ENCODE measurements around the gene SLC35E3.

SLC35E3 gene

GRCh38 chr12:68769941-68770340, 24.0 kb downstream of the SLC35E3 start:
- no peak for DNase-seq (ENCODE audit: low read depth in 2 of 2)

DNA sequence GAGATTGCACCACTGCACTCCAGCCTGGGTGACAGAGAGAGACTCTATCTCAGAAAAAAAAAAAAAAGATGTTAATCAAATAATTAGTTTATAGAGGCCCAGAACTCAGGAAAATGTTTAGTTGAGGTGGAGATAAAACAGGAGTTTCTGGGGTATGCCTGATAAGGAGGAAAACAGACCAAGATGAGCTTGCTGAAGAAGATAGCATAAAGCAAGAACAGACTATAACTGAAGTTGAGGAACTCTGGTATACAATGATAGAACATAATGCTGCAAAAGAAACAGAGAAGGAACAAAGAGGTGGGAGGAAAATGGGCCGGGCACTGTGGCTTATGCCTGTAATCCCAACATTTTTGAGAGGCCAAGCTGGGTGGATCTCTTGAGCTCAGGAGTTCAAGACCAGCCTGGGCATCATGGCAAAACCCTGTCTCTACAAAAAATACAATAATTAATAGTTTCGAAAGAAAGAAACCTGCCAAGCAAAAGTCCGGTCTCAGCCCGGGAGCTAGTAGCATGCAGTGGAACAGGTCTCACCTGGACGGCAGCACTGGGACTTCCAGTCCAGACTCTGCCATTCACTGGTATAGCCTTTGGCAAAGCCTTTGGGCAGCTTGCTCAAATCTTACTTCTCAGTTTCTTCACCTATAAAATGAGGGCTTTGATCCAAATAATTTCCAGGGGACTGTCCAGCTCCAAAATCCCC, 25.4 kb downstream of the SLC35E3 start:
- DNase-seq (ENCODE audit: low read depth in 2 of 2) = no peak

- DNase-seq (ENCODE audit: low read depth in 2 of 2) = no peak
Observed at GRCh38 chr12:68772714-68773113, 26.7 kb downstream of the SLC35E3 start.

DNA sequence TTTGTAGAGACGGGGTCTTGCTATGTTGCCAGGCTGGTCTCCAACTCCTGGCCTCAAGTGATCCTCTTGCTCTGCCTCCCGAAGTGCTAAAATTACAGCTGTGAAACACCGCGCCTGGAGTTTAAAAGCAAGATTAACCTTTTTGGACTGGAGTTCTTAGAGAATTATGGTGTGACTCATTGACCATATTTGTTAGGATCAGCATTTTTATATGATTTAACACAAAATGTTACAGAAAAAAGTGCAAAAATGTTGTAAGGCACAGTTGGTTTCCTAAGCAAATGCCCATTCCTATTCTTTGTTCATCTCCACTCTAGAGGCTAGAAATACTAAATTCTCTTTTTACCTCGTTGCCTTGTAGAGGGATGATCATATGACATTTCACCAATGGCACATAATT, 27.6 kb downstream of the SLC35E3 start:
- no peak for DNase-seq (ENCODE audit: low read depth in 2 of 2)

DNA sequence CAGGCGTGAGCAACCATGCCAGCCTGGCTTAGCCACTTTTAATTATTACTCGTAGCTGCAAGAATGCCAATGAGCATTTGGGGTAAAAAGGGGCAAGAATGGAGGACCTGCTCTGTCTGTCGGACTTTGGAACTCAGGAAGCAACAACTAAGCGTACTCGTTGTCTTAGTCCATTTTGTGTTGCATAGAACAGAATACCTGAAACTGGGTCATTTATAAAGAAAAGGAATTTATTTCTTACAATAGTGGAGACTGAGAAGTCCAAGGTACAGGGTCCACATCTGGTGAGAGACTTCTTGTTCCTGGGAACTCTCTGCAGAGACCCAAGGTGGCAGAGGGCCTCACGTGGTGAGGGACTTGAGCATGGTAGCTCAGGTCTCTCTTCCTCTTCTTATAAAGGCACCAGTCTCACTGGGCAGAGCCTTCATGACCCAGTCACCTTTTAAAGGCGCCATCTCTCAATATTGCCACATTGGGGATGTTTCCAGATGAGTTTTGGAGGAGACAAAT, 29.2 kb downstream of the SLC35E3 start:
- DNase-seq (ENCODE audit: low read depth in 2 of 2) = no peak

- DNase-seq (ENCODE audit: low read depth in 2 of 2) = no peak
Observed at GRCh38 chr12:68776976-68777610, 31.1 kb downstream of the SLC35E3 start.

DNA sequence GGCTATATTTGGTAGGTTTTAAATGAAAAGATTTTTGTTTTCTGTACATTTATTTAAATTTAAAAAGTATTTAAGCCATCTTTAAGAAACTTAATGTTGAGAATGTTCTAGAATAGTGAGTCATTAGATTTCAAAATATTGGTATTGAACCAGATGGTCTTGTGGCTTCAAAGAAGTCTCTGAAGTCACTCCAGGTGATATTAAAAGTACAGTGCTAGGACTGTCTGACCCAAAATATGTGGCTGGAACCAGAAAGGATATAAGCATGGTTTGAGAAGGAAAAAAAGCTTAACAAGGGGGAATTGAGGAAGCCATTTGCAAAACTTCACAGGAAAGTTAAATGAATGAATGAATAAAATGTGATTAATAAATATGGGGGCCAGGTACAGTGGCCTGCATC, 33.3 kb downstream of the SLC35E3 start:
- DNase-seq (ENCODE audit: low read depth in 2 of 2) = no peak

- DNase-seq (ENCODE audit: low read depth in 2 of 2) = no peak
Observed at GRCh38 chr12:68780731-68781130, 34.8 kb downstream of the SLC35E3 start.

- no peak for DNase-seq (ENCODE audit: low read depth in 2 of 2)
Observed at GRCh38 chr12:68781728-68782127, 35.8 kb downstream of the SLC35E3 start.

- no peak for DNase-seq (ENCODE audit: low read depth in 2 of 2)
Observed at GRCh38 chr12:68784015-68784414, 38.0 kb downstream of the SLC35E3 start.

DNA sequence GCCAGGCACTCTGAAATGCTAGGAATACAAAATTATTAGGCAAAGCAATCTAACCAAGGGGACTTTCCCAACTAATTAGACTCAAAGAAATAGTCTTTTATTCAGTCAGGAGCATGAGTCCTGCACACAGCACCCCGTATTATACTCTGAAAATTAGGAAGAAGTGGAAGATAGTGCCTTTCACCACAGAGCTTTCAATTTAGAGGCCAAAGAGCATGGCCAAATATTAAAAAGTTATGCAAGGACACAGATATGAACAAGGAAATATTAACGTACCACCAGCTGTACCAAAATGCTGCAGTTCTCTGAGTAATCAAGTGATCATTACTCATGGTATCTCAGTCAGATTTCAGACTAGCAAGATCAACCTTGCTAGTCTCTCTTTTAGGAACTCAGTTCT, 39.4 kb downstream of the SLC35E3 start:
- no peak for DNase-seq (ENCODE audit: low read depth in 2 of 2)

GRCh38 chr12:68785823-68786222, 39.8 kb downstream of the SLC35E3 start:
- DNase-seq (ENCODE audit: low read depth in 2 of 2) = no peak

DNA sequence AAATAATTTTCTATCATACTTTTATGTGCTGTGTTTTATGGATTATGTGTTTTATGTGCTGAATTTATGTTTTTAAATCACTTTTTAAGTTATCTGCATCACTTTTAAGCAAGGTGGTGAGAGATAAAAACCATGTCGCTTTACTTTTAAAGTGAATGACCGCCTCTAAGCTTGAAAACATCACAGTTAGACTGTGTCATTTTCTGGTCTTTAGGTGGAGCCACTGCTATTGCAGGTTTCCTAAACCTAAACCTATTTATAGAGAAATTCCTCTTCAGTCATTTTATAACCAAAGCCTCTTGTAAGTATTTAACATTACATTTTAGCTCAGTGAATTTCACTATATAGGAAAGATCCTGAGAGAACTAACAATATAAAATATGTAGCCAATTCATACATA, 41.0 kb downstream of the SLC35E3 start:
- no peak for DNase-seq (ENCODE audit: low read depth in 2 of 2)

DNA sequence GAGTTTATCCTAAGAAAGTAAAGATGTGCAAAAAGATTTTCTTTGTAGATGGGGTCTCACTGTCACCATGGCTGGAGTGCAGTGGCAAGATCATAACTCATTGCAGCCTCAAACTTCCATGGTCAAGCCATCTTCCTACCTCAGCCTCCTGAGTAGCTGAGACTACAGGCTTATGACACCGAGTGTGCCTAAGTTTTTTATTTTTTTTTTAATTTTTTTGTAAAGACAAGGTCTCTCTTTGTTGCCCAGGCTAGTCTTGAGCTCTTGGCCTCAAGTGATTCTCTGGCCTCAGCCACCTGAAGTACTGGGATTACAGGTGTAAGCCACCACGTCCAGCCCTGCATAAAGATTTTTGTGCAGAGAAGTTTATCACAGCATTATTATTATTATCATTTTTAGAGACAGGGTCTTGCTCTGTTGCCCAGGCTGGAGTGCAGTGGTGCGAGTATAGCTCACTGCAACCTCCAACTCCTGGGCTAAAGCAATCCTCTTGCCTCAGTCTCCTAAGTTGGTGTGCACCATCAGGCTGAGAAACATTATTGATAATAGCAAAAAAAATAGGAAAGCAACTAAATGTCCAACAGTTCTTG, 42.7 kb downstream of the SLC35E3 start:
- DNase-seq (ENCODE audit: low read depth in 2 of 2) = no peak

GRCh38 chr12:68789144-68789878, 43.3 kb downstream of the SLC35E3 start:
- no peak for DNase-seq (ENCODE audit: low read depth in 2 of 2)

- DNase-seq (ENCODE audit: low read depth in 2 of 2) = no peak
Observed at GRCh38 chr12:68790081-68790951, 44.3 kb downstream of the SLC35E3 start.

- no peak for DNase-seq (ENCODE audit: low read depth in 2 of 2)
Observed at GRCh38 chr12:68790952-68791234, 44.9 kb downstream of the SLC35E3 start.

- no peak for DNase-seq (ENCODE audit: low read depth in 2 of 2)
Observed at GRCh38 chr12:68791897-68792481, 46.0 kb downstream of the SLC35E3 start.

DNA sequence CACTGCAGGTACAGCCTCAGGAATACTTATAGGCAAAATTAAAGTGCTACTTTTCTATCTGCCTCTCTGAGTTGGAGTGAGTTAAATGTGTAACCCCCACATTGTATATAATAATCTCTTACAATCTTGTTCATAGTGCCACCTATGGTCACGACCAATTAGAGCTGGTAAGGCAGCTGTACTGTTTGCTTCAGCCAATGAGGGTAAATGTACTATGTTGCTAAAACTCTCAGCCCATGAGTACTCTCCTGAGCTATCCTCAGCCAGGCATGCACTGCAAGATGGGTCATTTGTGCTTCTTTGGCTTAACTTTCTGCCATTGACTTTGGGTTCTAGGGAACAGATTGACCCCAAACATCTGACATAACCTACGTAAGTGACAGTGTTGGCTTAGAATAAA, 47.0 kb downstream of the SLC35E3 start:
- DNase-seq (ENCODE audit: low read depth in 2 of 2) = no peak

- DNase-seq (ENCODE audit: low read depth in 2 of 2) = no peak
Observed at GRCh38 chr12:68793436-68793835, 47.5 kb downstream of the SLC35E3 start.

DNA sequence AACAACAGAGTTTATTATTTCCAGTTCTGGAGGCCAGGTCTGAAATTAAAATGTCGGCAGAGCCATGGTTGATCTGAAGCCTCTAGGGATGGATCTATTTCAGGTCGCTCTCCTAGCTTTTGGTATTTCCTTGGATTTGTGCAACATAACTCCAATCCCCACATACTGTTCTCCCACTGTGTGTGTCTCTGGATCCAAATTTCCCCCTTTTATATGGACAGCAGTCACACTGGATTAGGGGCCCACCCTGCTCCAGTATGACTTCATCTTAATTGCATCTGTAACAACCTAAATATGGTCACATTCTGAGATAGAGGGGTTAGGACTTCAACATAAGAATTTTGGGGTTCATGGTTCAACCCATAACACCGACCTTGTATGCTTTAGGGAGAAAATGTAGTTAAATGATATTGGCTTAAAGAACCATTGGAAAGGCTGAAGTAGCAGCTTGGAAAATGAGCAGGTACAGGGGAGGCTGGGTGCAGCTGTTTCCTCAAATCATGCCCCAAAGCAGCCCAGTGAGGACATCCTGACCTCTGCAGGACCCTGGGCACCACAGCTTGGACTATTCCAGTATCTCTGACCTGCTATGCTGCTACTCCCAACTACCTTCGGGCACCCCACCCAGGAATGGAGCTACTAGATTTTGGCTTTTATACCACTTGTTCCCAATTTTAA, 48.1 kb downstream of the SLC35E3 start:
- DNase-seq (ENCODE audit: low read depth in 2 of 2) = no peak

Data from stimulated activated CD4-positive, alpha-beta T cell treated with anti-CD3 and anti-CD28 coated beads, Interleukin-15, amount 100 ng/mL, for 48 hours (primary cell).